Measurements from ENCODE around the gene KCNK17.

KCNK17 gene

GRCh38 chr6:39335780-39336545 lies 21.7 kb upstream of the KCNK17 start:
- DNase-seq: no peak

- no peak for DNase-seq
Observed at GRCh38 chr6:39333644-39334438, 19.6 kb upstream of the KCNK17 start.

- no peak for DNase-seq
Observed at GRCh38 chr6:39330476-39330875, 16.3 kb upstream of the KCNK17 start.

GRCh38 chr6:39330057-39330456 lies 15.8 kb upstream of the KCNK17 start:
- no peak for DNase-seq

GRCh38 chr6:39328066-39328465 lies 13.8 kb upstream of the KCNK17 start:
- DNase-seq: no peak

- DNase-seq: no peak
Observed at GRCh38 chr6:39327507-39327906, 13.3 kb upstream of the KCNK17 start.

- DNase-seq: no peak
Observed at GRCh38 chr6:39322306-39322850, 8.2 kb upstream of the KCNK17 start, which contains the start of gene KCNK16. TSS of gene KCNK16 (minus strand) at chr6:39322702. CDS start at chr6:39322540, 162 bp downstream.

GRCh38 chr6:39321761-39322160 lies 7.5 kb upstream of the KCNK17 start:
- no peak for DNase-seq

- no peak for DNase-seq
Observed at GRCh38 chr6:39320363-39320984, 6.3 kb upstream of the KCNK17 start.

GRCh38 chr6:39319621-39320362 lies 5.6 kb upstream of the KCNK17 start:
- no peak for DNase-seq

- no peak for DNase-seq
Observed at GRCh38 chr6:39317256-39317655, 3.0 kb upstream of the KCNK17 start.

GRCh38 chr6:39313526-39314272 lies 520 bp downstream of the KCNK17 start:
- DNase-seq: no peak

GRCh38 chr6:39312912-39313525 lies 1.2 kb downstream of the KCNK17 start:
- no peak for DNase-seq

- no peak for DNase-seq
Observed at GRCh38 chr6:39310542-39310941, 3.7 kb downstream of the KCNK17 start.

GRCh38 chr6:39309942-39310531 lies 4.2 kb downstream of the KCNK17 start:
- peak; percentile 53 for DNase-seq

- DNase-seq: no peak
Observed at GRCh38 chr6:39307462-39307861, 6.8 kb downstream of the KCNK17 start.

GRCh38 chr6:39304951-39305350 lies 9.3 kb downstream of the KCNK17 start:
- DNase-seq: no peak

- no peak for DNase-seq
Observed at GRCh38 chr6:39303425-39304153, 10.6 kb downstream of the KCNK17 start.

- peak; percentile 88 for DNase-seq
Observed at GRCh38 chr6:39302669-39303424, 11.4 kb downstream of the KCNK17 start.

GRCh38 chr6:39302011-39302410 lies 12.2 kb downstream of the KCNK17 start:
- no peak for DNase-seq
